ENCODE measurements around the gene VPREB1.
"Not testable (repeated sequence)": the region's sequence is repeated elsewhere in the genome, so short reads cannot be mapped to it uniquely, and the experiment has no call there.

DNA sequence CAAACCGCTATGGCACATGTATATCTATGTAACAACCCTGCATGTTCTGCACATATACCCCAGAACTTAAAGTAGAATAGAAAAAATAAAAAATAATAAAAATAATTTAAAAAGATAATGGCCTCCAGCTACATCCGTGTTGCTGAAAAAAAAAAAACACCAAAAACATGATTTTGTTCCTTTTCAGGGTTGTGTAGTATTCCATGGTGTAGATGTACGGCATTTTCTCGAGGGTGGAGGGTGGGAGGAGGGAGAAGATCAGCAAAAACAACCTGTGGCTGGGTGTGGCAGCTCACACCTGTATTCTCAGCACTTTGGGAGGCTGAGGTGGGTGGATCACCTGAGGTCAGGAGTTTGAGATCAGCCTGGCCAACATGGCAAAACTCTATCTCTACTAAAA lies 16.0 kb downstream of the VPREB1 start:
- TF ChIP-seq CTCF (IDR thresholded peaks at IDR 0.05; ENCODE audit: borderline replicate concordance, extremely low read depth, low read length, poor library complexity, severe bottlenecking); EZH2 (IDR thresholded peaks at IDR 0.05; ENCODE audit: borderline replicate concordance, low read depth, low read length, severe bottlenecking): not testable (repeated sequence)
